ENCODE data around the gene CYP4F2. TPM values are rescaled to one million over a fixed set of nuclear protein-coding genes. Genes with fewer than 3 reads are reported as not detected.
"Not testable (repeated sequence)": the region's sequence is repeated elsewhere in the genome, so short reads cannot be mapped to it uniquely, and the experiment has no call there.

CYP4F2 gene
- total and polyA plus RNA-seq, 3 experiments from 2014 or later = not detected

DNA sequence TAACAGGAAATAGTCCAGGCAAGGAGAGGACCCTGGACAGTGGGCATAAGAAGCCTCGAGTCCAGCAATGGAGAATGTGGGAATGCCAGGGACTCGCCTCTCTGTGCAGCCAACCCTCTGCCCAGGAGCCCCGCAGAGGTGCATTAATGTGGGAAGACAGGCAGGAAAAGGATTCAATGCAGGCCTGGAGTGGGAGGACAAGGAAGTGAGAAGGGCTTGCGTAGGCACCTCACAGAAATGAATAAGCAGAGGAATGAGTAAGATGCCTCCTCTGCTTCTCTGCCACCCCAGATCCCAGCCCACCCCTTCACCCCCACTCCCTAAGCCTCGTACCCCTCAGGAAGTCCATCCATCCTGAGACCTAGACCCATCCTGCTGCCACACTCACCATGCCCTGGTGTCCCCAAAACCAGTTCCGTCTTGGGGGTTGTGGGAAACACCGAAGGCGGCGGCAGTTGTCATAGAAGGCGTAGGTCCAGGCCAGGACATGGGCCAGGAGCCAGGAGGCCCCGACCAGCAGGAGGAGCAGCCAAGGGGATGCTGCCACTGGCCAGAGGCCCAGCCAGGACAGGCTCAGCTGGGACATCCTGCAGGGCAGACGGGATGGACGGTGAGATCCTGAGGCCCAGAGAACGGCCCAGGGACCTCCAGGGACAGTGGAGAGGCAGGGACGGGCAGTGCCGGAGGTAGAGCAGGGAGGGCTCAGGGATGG, 692 bp downstream of the CYP4F2 start:
- no peak overlapping the region for H3K4me3 Mint-ChIP-seq
- Histone ChIP-seq H3K9me3 (ENCODE audit: low read length) (no peaks in the 10 kb centered on the region), H3K27ac (ENCODE audit: low read depth, low read length) (no peak overlapping the region), H3K27me3 (ENCODE audit: insufficient read depth, low read length, poor library complexity, severe bottlenecking) (no peaks in the 10 kb centered on the region), H3K4me1 (ENCODE audit: insufficient read depth, low read length) (no peaks in the 10 kb centered on the region), H3K4me3 (ENCODE audit: low read length) (no peak overlapping the region), H3K36me3 (ENCODE audit: insufficient read depth, low read length) (no peaks in the 10 kb centered on the region)
- H3K9me3 Mint-ChIP-seq = no peaks in the 10 kb centered on the region
- H3K36me3 Mint-ChIP-seq = peaks cover 0 to 3% (median 3%) of the 10 kb centered on the region in 3 donors
- POLR2A ChIA-PET = no interaction called here
- peaks cover 27 to 49% of the 10 kb centered on the region in 2 donors for H3K27me3 Mint-ChIP-seq
- CTCF ChIA-PET = no interaction called here
- DNase-seq = no peak
- peaks cover 6 to 16% (median 11%) of the 10 kb centered on the region in 3 donors for H3K4me1 Mint-ChIP-seq
- no peak overlapping the region for H3K27ac Mint-ChIP-seq

DNA sequence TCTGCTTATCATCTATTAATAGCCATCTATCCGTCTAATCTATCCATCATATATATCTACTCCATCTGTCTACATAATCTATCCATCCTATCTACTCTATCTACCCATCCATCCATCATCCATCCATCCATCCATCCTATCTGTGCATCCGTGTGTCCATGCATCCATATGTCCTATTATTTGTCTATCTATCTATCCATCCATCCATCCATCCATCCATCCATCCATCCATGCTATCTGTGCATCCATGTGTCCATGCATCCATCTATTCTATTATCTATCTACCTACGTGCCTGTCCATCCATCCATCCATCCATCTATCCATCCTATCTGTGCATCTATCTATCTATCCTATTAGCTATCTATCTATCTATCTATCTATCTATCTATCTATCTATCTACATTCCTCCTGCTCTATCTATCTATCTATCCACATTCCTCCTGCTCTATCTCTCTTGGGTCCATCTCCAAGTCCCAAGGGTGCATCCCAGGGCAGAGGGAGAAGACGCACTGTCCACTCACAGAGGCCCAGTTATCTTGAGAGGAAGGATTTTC, 1.9 kb downstream of the CYP4F2 start:
- H3K4me3 ChIP-seq (ENCODE audit: low read length) = no peak overlapping the region
- H3K36me3 Mint-ChIP-seq = peaks cover 0 to 3% (median 3%) of the 10 kb centered on the region in 3 donors
- peaks cover 18 to 39% of the 10 kb centered on the region in 2 donors for H3K27me3 Mint-ChIP-seq
- H3K4me1 Mint-ChIP-seq = peaks cover 6 to 13% (median 10%) of the 10 kb centered on the region in 3 donors
- no peak for DNase-seq
- no peaks in the 10 kb centered on the region for H3K36me3 ChIP-seq (ENCODE audit: insufficient read depth, low read length)
- no peak overlapping the region for H3K27ac Mint-ChIP-seq
- ChIA-PET CTCF (no interaction called here), POLR2A (no interaction called here)
- H3K4me3 Mint-ChIP-seq = no peak overlapping the region
- H3K9me3 Mint-ChIP-seq = no peaks in the 10 kb centered on the region
- H3K27ac ChIP-seq (ENCODE audit: low read depth, low read length) = no peak overlapping the region
- H3K4me1 ChIP-seq (ENCODE audit: insufficient read depth, low read length) = no peaks in the 10 kb centered on the region
- no peaks in the 10 kb centered on the region for H3K9me3 ChIP-seq (ENCODE audit: low read length)
- H3K27me3 ChIP-seq (ENCODE audit: insufficient read depth, low read length, poor library complexity, severe bottlenecking) = no peaks in the 10 kb centered on the region

GRCh38 chr19:15894359-15894758, 3.5 kb downstream of the CYP4F2 start:
- DNase-seq = no peak
- CTCF ChIA-PET = no interaction called here
- no peaks in the 10 kb centered on the region for H3K27me3 ChIP-seq (ENCODE audit: insufficient read depth, low read length, poor library complexity, severe bottlenecking)
- Mint-ChIP-seq H3K4me3 (no peak overlapping the region), H3K27me3 (peaks cover 13 to 32% of the 10 kb centered on the region in 2 donors), H3K4me1 (peaks cover 0 to under 1% (median 0%) of the 10 kb centered on the region in 3 donors), H3K27ac (no peak overlapping the region), H3K36me3 (peaks cover 0 to 3% (median 0%) of the 10 kb centered on the region in 3 donors), H3K9me3 (no peaks in the 10 kb centered on the region)
- no peaks in the 10 kb centered on the region for H3K4me1 ChIP-seq (ENCODE audit: insufficient read depth, low read length)
- no peaks in the 10 kb centered on the region for H3K9me3 ChIP-seq (ENCODE audit: low read length)
- H3K36me3 ChIP-seq (ENCODE audit: insufficient read depth, low read length) = no peaks in the 10 kb centered on the region
- H3K27ac ChIP-seq (ENCODE audit: low read depth, low read length) = no peak overlapping the region
- no peak overlapping the region for H3K4me3 ChIP-seq (ENCODE audit: low read length)
- POLR2A ChIA-PET = no interaction called here

DNA sequence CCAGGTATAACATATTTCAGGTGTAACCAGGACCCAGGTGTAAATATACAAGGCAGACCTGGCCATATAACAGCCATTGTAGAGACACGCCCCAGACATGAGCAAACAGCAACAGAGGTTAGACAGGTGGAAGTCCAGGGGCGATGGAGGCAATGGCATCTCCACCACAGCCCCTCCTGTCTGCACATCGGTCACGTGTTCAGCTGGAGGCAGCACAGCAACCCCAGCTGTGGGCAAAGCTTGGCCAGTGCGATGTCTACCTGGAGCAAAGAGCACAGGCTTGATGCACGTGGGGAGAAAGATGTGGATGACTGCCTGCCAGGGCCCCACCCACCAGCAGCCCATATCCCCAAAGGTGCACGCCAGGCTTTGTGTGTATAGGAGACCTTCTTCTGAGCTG, 4.4 kb downstream of the CYP4F2 start:
- no peaks in the 10 kb centered on the region for H3K9me3 ChIP-seq (ENCODE audit: low read length)
- H3K4me3 Mint-ChIP-seq = no peak overlapping the region
- no peaks in the 10 kb centered on the region for H3K27me3 ChIP-seq (ENCODE audit: insufficient read depth, low read length, poor library complexity, severe bottlenecking)
- no peaks in the 10 kb centered on the region for H3K4me1 Mint-ChIP-seq
- ChIA-PET POLR2A (no interaction called here), CTCF (no interaction called here)
- H3K27ac ChIP-seq (ENCODE audit: low read depth, low read length) = no peak overlapping the region
- H3K4me1 ChIP-seq (ENCODE audit: insufficient read depth, low read length) = no peaks in the 10 kb centered on the region
- H3K4me3 ChIP-seq (ENCODE audit: low read length) = no peak overlapping the region
- peak overlapping the region in 1 of 8 donors; percentile 8 for H3K27ac Mint-ChIP-seq
- peaks cover 0 to 3% (median 0%) of the 10 kb centered on the region in 3 donors for H3K36me3 Mint-ChIP-seq
- DNase-seq = no peak
- H3K9me3 Mint-ChIP-seq = no peaks in the 10 kb centered on the region
- H3K27me3 Mint-ChIP-seq = peaks cover 13 to 27% of the 10 kb centered on the region in 2 donors
- H3K36me3 ChIP-seq (ENCODE audit: insufficient read depth, low read length) = no peaks in the 10 kb centered on the region

DNA sequence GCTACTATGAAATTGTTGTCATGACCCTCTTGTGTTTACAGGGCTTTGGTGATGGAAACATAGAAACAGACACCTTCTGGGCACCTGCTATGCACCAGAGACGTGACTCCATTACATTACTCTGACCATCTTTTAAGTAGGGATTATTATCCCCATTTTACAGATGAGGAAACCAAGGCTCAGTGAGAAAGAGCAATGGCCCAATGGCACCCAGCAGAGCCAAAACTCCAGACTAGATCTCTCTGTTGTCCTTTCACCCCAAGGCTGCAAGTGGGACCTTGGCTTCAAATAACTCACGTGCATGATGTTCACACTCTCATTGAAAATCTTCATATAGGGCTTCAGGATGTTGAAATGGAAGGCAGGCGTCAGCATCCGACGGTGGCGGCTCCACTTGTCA, 5.9 kb downstream of the CYP4F2 start:
- Histone ChIP-seq H3K9me3 (ENCODE audit: low read length) (no peaks in the 10 kb centered on the region), H3K27me3 (ENCODE audit: insufficient read depth, low read length, poor library complexity, severe bottlenecking) (no peaks in the 10 kb centered on the region), H3K4me3 (ENCODE audit: low read length) (no peak overlapping the region), H3K36me3 (ENCODE audit: insufficient read depth, low read length) (no peaks in the 10 kb centered on the region), H3K27ac (ENCODE audit: low read depth, low read length) (no peak overlapping the region), H3K4me1 (ENCODE audit: insufficient read depth, low read length) (no peaks in the 10 kb centered on the region)
- peaks cover 0 to 3% (median 0%) of the 10 kb centered on the region in 3 donors for H3K36me3 Mint-ChIP-seq
- H3K4me3 Mint-ChIP-seq = no peak overlapping the region
- no peak for DNase-seq
- no peak overlapping the region for H3K27ac Mint-ChIP-seq
- no peaks in the 10 kb centered on the region for H3K4me1 Mint-ChIP-seq
- H3K9me3 Mint-ChIP-seq = no peaks in the 10 kb centered on the region
- POLR2A ChIA-PET = no interaction called here
- peaks cover 5 to 21% of the 10 kb centered on the region in 2 donors for H3K27me3 Mint-ChIP-seq
- CTCF ChIA-PET = no interaction called here

GRCh38 chr19:15891434-15891833, 6.4 kb downstream of the CYP4F2 start:
- Histone ChIP-seq H3K36me3 (ENCODE audit: insufficient read depth, low read length) (no peaks in the 10 kb centered on the region), H3K4me1 (ENCODE audit: insufficient read depth, low read length) (no peaks in the 10 kb centered on the region), H3K27me3 (ENCODE audit: insufficient read depth, low read length, poor library complexity, severe bottlenecking) (no peaks in the 10 kb centered on the region), H3K9me3 (ENCODE audit: low read length) (no peaks in the 10 kb centered on the region), H3K4me3 (ENCODE audit: low read length) (no peak overlapping the region), H3K27ac (ENCODE audit: low read depth, low read length) (no peak overlapping the region)
- no peaks in the 10 kb centered on the region for H3K4me1 Mint-ChIP-seq
- no peaks in the 10 kb centered on the region for H3K9me3 Mint-ChIP-seq
- CTCF ChIA-PET = interaction anchor here (0.8 kb wide), 1 partner anchor 22 kb away, joined by 3 read pairs; no protein-coding TSS in a partner anchor
- peaks cover 0 to 1% (median 0%) of the 10 kb centered on the region in 3 donors for H3K36me3 Mint-ChIP-seq
- H3K4me3 Mint-ChIP-seq = no peak overlapping the region
- peaks cover 0 to 15% of the 10 kb centered on the region in 2 donors for H3K27me3 Mint-ChIP-seq
- H3K27ac Mint-ChIP-seq = no peak overlapping the region
- POLR2A ChIA-PET = no interaction called here
- no peak for DNase-seq

DNA sequence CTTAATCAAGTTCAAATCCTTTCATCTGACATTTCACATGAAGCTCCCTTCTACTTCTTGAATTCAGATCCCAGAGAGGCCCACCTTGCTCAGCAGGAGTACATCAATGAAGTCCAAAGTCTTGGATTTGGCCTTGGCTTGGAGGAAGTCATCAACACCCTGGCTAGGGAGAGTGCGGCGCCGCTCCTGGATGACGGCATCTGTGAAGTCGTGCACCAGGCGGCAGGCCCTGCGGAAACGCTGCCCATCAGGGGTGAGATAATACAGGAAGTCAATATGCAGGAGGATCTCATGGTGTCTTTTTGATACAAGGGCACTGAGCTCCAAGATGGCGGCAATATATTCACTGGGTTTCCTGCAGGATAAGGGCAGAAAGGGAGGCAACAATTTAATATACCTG, 8.5 kb downstream of the CYP4F2 start:
- H3K36me3 Mint-ChIP-seq; H3K4me3 Mint-ChIP-seq; H3K27me3 ChIP-seq (ENCODE audit: insufficient read depth, low read length, poor library complexity, severe bottlenecking); H3K27ac ChIP-seq (ENCODE audit: low read depth, low read length); H3K27ac Mint-ChIP-seq; H3K36me3 ChIP-seq (ENCODE audit: insufficient read depth, low read length); H3K4me3 ChIP-seq (ENCODE audit: low read length); H3K4me1 Mint-ChIP-seq; POLR2A ChIA-PET; CTCF ChIA-PET; H3K27me3 Mint-ChIP-seq; H3K9me3 Mint-ChIP-seq; DNase-seq; H3K4me1 ChIP-seq (ENCODE audit: insufficient read depth, low read length); H3K9me3 ChIP-seq (ENCODE audit: low read length): not testable (repeated sequence)

- Histone ChIP-seq H3K27me3 (ENCODE audit: insufficient read depth, low read length, poor library complexity, severe bottlenecking) (no peaks in the 10 kb centered on the region), H3K27ac (ENCODE audit: low read depth, low read length) (no peak overlapping the region), H3K4me1 (ENCODE audit: insufficient read depth, low read length) (no peaks in the 10 kb centered on the region), H3K9me3 (ENCODE audit: low read length) (no peaks in the 10 kb centered on the region), H3K36me3 (ENCODE audit: insufficient read depth, low read length) (no peaks in the 10 kb centered on the region), H3K4me3 (ENCODE audit: low read length) (no peak overlapping the region)
- DNase-seq = no peak
- ChIA-PET CTCF (no interaction called here), POLR2A (no interaction called here)
- Mint-ChIP-seq H3K4me1 (no peaks in the 10 kb centered on the region), H3K36me3 (no peaks in the 10 kb centered on the region), H3K27me3 (peaks cover 7 to 16% of the 10 kb centered on the region in 2 donors), H3K4me3 (no peak overlapping the region), H3K9me3 (no peaks in the 10 kb centered on the region), H3K27ac (no peak overlapping the region)
Observed at GRCh38 chr19:15885919-15886318, 12.0 kb downstream of the CYP4F2 start.

All from CD8-positive, alpha-beta memory T cell (primary cell).